Inferior parietal cortex (tissue), 1 donor: ENCODE measurements around the gene DUS4L.
"Not testable (repeated sequence)": the region's sequence is repeated elsewhere in the genome, so short reads cannot be mapped to it uniquely, and the experiment has no call there.

Source experiments
- DNase-seq: peaks from one replicate; pipeline ENCODE4 v3.0.0-alpha.2; 2016; ENCODE audit errors: extremely low spot score

The DUS4L gene, protein sequence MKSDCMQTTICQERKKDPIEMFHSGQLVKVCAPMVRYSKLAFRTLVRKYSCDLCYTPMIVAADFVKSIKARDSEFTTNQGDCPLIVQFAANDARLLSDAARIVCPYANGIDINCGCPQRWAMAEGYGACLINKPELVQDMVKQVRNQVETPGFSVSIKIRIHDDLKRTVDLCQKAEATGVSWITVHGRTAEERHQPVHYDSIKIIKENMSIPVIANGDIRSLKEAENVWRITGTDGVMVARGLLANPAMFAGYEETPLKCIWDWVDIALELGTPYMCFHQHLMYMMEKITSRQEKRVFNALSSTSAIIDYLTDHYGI

DNA sequence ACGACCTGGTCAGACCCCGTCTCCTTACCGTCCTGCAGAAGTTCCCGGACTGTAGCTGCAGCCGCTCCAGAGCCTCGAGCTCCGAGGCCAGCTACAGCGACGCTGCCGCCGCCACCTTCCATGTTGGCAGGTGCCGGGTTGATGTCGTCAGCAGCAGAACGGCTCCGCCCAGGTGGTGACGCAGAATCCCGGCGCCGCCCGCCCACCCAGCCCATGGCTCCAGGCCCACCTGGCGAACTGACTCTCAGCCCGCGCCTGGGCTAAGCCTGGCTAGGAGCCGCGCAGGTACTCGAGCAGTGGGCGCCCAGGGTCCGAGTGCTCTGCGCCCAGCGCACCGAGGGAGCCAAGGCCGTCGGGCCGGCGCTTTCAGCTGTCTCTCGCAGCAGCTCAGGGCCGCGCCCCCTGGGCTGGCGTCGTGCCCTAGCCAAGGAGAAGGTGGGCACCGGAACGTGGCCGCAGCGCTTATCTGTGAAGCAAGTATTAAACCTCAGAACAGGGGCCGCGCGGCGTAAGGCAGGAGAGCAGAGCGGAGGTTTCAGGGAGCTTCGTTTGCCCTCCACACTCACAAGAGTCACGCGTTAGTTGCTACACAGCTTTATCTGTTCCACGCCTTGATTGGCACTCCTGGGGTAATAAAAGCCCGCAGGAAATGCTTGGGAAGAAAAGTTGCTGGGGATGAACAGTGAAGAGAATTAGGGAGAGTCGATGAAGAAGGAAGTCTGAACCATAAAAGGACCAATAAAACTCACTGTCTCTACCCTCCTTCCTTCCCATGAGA lies at the start of gene DUS4L, which contains the start of gene COG5:
Gene DUS4L (plus strand): TSS at position 197 of the 778 bp plus-strand sequence. CDS start 3,100 bp downstream, outside the sequence.
Gene COG5 (minus strand): TSS at position 146 of the 778 bp plus-strand sequence. CDS start 24 bp downstream, at position 122.
- peak; percentile 82 for DNase-seq

DNA sequence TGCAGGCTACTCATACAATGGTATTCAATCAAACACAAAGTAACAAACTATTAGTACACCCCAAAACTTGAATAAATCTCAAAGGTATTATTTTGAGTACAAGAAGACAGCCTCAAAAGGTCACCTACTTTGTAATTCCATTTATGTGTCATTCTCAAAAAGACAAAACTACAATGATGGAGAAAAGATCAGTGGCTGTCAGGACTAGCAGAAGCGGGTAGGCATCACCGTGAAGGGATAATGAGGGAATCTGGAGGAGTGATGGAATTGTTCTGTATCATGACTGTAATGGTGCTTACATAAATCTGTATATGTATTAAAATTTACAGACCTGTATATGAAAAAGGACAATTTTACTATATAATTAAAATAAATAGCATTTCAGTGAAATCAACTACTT lies 37.1 kb upstream of the DUS4L start:
- DNase-seq, result no peak

DNA sequence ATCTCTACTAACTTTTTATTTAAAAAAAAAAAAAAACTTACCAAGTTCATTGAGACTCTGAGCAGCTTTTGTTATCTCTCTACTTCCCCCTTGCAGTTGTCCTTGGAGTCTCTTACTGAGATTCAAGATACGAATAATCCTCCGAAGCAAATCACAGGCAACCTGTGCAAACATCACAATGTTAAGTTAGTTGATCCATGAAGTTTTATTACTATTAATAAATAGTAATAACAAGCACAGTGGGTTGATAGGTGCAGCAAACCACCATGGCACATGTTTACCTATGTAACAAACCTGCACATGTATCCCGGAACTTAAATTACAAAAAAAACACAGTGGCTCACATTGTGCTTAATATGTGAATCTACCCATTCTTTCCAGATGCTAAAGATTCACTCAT lies 36.6 kb upstream of the DUS4L start:
- DNase-seq, result no peak

- DNase-seq, result no peak
These were observed 35.3 kb upstream of the DUS4L start for GRCh38 chr7:107528461-107528860.

DNA sequence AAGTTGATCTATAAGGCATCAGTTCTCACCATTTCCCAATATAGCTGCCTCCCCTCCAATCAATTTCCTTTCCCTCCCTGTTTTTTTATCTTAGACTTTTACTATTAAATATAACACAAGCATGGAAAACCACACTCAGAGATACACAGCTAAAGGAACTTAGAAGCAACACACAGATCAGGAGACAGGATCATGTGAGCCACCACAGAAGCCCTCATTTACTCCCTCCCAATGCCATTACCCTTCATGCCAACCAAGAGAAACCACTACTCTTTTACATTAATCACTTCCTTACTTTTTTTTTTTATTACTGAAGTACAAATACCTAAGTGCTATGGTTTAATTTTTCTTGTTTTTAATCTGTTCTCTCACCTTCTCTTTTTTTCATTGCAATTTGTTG lies 33.0 kb upstream of the DUS4L start:
- DNase-seq, result no peak

DNA sequence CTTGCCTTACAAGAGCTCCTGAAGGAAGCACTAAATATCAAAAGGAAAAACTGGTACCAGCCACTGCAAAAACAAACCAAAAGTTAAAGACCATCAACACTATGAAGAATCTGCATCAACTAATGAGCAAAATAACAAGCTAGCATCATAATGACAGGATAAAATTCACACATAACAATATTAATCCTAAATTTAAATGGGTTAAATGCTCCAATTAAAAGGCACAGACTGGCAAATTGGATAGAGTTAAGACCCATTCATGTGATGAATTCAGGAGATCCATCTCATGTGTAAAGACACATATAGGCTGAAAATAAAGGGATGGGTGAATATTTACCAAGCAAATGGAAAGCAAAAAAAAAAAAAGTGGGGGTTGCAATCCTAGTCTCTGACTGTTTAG lies 29.6 kb upstream of the DUS4L start:
- no peak for DNase-seq

- DNase-seq, result not testable (repeated sequence)
These were observed 26.5 kb upstream of the DUS4L start for GRCh38 chr7:107537228-107537627.

DNA sequence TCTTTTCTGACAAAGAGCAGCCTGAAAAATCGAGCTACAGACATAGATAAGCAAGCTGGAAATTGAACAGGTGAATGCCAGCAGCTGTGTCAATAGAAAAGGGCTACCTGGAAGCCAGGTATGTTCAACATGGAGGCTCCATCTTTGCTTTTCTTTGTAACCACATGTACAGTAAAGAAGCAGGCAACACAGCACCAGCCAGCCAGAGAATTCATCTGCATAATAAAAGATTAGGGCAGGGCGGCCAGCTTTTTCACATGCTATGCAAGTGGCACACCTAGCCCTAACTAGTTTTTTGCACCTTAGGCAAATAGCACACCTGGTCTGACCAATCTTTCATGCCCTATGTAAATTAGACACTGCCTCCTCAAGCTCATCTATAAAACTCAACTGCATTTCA lies 25.8 kb upstream of the DUS4L start:
- DNase-seq, result no peak

DNA sequence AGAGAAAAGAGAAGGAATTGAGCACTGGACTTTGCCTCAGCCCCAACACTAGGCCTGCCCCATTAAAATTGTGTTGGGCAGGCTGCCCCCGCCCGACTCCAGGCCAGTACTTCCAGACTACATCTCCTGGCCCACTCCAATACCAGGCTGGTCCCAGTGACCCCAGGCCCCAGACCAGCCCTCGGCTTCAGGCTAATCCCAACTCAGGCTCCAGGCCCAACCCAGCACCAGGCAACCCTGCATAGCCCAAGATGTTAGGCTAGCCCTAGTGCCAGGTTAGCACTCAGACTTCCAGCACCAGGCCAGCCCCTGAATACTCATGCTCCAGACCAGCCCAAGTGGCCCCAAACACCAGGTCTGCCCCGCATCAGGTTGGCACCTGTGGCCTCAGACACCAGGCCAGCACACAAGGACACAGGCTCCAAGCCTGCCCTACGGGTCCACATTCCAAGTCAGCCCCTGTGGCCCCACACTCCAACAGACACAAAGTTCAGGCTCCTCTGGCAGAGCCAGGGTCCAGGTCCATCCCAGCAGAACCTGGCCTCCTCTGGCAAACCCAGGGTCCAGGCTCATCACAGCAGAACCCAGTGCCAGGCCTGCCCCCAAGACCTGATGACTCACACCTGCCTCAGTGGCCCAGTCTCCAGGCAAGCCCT lies 20.3 kb upstream of the DUS4L start:
- no peak for DNase-seq

DNA sequence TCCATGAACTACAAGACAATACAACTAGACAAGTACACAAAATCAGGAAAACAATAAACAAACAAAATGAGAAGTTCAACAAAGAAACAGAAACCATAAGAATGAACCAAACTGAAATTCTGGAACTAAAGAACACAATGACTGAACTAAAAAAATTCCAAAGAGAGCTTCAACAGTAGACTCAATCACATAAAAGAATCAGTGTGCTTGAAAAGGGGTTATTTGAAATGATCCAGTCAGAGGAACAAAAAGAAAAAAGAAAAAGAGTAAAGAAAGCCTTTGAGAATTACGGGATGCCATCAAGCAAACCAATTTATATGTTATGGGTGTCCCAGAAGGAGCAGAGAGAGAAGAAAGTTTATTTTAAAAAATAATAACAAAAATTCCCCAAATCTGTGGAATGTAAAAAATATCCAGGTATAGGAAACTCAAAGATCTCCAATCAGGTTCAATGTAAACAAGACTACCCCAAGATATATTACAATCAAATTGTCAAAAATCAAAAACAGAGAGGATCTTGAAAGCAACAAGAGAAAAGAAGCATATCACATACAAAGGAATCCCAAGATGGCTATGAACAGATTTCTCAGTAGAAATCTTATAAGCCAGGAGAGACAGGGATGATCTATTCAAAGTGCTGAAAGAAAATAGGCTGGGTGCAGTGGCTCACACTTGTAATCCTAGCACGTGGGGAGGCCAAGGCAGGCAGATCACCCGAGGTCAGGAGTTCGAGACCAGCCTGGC lies 18.8 kb upstream of the DUS4L start:
- no peak for DNase-seq

- DNase-seq, result no peak
These were observed 11.8 kb upstream of the DUS4L start for GRCh38 chr7:107551936-107552335.

- no peak for DNase-seq
These were observed 7.9 kb upstream of the DUS4L start for GRCh38 chr7:107555893-107556292.

DNA sequence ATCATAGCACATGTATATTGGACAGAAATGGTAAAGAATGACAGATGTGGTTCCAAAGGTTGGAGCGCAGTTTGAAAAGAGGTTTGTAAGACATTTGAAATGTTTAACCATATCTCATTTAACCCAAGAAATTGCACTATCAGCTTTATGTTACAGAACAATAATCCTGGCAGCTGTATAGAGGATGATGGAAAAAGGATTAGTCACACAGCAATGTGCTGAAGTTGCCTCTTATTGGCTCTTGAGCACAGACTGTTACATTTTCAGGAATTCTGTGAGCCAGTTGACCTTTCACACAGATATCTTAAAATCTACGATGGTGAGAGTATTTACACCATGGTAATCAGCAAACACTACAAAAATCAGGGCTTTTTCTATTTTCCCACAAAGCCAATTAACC lies 3.9 kb upstream of the DUS4L start:
- no peak for DNase-seq

DNA sequence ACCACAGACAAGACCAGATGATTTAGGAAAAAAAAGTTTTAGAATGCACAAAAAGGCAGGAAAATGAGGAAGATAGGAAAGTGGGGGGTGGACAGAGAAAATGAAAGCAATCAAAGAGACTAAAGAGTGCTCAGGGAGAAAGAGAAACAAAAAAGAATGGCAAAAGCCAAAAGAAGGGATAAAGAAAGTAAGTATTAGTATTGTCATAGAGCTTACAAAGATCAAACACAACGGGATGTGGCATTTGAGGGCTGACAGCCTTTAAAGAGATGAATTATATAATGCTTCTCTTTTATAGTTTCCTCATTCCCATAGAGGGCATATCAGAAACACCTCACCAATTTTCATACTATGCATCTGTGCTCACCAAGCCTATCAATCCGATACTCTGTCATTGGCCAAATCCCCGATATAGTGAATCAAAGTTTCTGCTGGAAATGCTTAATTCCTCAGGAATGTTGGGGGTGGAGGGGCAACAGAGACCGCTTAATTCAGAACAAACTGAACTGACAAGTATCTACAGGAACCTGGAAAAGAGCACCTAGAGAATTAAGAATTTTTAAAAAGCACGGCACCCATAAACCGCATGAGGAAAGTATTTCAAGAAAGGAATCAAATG lies 2.8 kb upstream of the DUS4L start:
- DNase-seq, result no peak

DNA sequence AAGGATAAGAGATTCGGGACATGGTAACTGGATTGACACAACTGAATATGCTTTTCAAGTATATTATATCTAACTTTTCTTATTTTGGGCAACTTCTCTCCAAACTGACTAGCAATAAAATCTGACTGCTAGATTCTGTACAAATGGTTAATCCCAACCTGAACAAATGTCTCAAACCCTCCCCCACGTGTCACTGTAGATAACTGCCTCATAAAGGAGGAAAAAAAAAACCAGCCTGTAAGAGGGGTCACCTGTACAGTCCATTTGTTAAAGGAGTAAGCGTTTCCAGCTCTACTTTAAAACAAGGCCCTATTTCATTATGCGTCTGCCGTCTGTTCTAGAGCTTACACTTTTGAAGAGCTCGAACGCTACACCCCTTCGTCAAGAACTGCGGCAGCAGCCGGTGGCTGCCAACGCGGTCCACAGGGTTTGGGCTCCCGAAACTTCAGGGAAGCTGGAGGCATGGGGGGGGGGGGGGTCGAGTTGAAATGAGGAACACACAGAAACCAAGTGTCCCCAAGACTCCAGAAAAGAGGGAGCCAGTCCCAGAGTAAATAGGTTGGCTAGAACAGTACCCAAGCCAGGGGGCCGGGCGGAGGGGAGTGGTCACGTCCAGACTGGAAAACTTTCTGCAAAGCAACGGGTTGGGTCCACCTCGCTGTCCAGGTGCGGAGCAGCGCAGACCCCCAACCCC lies 543 bp upstream of the DUS4L start:
- peak; percentile 11 for DNase-seq

- DNase-seq, result no peak
These were observed 955 bp downstream of the DUS4L start for GRCh38 chr7:107564553-107565298.

GRCh38 chr7:107570298-107570697 lies 6.5 kb downstream of the DUS4L start:
- DNase-seq, result no peak

DNA sequence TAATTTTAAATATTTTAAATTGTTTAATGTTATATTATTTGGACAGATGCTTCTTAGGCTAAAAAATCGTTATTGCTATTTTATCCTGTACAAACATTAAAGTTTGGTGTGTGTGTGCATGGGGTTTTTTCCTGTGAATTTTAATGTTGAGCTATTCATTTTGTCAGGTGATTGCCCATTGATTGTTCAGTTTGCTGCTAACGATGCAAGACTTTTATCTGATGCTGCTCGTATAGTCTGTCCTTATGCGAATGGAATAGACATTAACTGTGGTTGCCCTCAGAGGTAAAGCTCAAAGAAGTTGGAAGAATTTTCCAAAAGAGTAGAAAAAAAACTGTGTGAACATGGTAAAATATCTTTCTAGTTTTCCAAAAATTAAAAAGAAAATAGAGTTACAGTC lies 9.8 kb downstream of the DUS4L start:
- DNase-seq, result no peak

DNA sequence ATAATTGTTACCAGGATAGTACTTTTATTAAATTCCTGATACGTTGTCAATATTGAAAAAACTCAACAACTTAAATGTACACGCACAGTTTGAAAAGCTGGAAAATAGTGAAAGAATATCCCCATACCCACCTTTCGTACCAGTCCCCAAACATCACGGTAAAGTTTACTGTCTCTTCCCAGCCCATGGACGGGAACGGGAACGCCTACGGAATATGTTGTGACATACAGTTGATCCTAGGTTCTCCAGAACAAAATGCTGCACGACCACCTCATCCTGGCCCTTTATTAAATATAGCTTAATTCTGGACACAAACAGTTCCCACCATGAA lies 15.7 kb downstream of the DUS4L start:
- no peak for DNase-seq
